ENCODE measurements around the gene SNX1.

SNX1 gene

DNA sequence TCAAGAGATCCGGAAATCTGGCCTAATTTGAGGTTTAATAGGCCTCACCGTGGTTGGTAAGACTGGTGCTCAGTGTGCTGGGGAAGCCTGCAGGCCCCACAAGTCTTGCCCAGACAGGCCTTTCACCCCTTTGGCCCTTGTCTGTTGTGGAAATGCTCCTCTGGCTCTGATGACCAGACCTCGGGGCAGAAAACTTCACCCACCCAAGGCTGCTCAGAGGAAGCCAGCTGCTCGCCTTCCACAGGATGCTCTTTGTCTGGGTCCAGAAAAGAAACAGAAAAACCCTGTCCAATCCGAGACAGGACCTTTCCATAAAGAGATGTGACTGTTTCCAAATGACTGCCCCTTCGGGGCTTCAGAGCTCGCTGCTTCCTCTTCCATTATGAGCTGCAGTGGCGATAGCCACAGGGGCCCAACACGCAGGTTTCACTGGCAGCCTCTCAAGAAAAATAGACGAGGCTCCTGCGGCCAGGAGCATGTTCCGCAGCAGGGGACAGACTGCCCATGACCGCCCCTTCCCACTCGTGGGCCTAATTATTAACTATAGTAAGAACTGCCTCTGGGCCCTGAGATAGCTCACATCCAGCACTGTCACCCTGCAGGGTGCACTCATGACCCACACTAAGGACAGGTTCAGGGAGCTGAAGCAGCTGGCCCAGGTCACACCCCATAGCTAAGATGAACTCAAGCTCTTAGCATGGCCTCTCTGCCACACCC is 48.9 kb downstream of the SNX1 start:
- no peak overlapping the region for H3K4me3 ChIP-seq (ENCODE audit: low read depth, low read length)
- no peak for TF ChIP-seq CTCF (IDR thresholded peaks at IDR 0.05; ENCODE audit: low read depth, low read length)

DNA sequence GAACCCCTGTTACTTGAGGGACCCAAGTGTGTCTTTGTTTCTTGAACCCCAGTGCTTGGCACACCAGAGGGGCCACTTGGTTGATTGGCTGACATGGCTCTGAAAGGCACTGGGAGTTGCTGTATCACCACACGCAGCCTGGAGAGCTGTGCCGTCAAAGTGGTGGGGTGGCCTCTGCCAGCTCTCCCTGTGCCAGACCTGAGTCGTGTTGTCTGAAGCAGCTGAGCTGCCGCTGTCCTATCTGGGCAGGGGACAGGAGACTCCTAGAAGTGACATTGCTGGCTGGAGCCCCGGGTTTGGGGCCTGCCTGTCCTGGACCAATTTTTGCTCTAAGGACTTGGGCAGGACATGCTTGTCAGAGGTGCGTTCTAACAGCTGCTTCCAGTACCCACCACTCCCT is 50.3 kb downstream of the SNX1 start:
- H3K4me3 ChIP-seq (ENCODE audit: low read depth, low read length), result no peak overlapping the region
- no peak for TF ChIP-seq CTCF (IDR thresholded peaks at IDR 0.05; ENCODE audit: low read depth, low read length)

DNA sequence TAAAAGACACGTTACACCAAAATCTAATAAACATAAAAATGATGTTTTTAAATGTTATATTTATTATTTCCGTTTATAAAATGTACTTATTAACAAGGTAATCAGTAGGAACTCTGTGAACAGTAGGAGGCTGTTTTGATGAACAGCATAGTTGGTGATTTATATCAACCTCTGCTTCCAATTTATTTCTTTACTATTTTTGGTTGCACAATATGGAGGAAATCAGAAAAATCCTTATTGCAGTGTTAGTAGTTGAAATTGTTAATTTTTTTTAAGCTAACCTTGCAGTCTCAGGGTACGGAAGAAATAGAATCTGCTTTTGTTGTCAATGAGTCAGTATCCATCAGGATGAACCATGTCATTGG is 50.7 kb downstream of the SNX1 start:
- no peak overlapping the region for H3K4me3 ChIP-seq (ENCODE audit: low read depth, low read length)

DNA sequence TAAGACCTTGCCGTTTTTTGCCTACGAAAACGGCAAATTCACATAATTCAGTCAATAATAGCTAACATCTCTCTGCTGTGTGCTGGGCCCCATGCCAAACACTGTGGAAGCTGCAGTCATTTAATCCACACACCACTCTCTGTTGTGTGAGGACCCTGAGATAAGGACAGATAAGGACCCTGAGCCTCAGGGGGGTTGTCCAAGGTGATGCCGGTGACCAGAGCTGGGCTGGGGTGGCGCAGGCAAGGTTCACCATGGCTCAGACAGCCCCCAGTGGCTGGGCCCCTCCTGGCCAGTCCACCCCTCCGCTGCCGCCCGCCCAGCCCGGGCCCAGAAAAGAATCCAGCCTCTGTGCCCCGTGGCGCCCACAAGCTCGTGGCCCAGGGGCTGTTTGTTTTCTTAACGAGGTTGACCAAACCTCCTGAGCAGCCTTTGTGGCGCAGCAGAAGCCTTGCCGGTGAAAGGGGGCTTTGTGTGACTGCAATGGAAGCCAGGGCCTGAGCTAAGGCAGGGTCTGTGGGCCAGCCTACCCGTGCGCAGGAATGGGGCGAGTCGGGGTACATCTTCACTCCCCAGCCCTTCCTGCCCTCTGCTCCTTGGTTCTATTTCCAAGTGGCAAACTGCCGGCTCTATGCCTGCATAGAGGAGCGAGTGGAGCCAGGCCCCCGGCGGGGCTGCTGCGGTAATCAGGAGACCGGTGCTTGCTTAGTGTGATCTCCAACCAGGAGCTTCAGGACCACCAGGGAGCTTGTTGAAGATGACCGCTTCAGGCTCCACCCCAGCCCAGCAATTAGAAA is 51.3 kb downstream of the SNX1 start:
- TF ChIP-seq CTCF (IDR thresholded peaks at IDR 0.05; ENCODE audit: low read depth, low read length), result no peak
- H3K4me3 ChIP-seq (ENCODE audit: low read depth, low read length), result no peak overlapping the region

More for the DNA sequence above, 50.7 kb downstream of the SNX1 start:
- no peak for TF ChIP-seq CTCF (IDR thresholded peaks at IDR 0.05; ENCODE audit: low read depth, low read length)

GRCh38 chr15:64148168-64148567 is 52.4 kb downstream of the SNX1 start:
- TF ChIP-seq CTCF (IDR thresholded peaks at IDR 0.05; ENCODE audit: low read depth, low read length), result no peak
- no peak overlapping the region for H3K4me3 ChIP-seq (ENCODE audit: low read depth, low read length)

DNA sequence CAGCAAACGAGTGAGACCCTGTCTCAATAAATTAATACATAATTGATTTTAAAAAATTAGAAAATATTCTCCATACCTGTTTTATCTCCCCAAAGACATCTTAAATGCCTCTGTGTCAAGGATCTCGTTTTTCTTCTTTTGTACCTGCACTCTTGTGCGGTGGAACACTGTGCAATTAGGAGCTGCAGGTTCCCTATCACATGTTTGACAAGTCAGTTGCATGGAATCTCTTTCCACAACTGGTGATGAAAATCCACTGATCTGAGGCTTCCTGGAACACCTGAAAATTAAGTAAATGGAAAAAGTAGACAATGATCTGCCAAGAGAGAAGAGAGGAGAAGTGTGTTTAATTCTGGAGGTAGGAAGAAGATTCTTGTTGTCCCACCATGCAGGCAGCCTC is 52.8 kb downstream of the SNX1 start:
- TF ChIP-seq CTCF (IDR thresholded peaks at IDR 0.05; ENCODE audit: low read depth, low read length), result no peak
- no peak overlapping the region for H3K4me3 ChIP-seq (ENCODE audit: low read depth, low read length)

GRCh38 chr15:64149424-64149823 is 53.6 kb downstream of the SNX1 start:
- H3K4me3 ChIP-seq (ENCODE audit: low read depth, low read length), result no peak overlapping the region
- TF ChIP-seq CTCF (IDR thresholded peaks at IDR 0.05; ENCODE audit: low read depth, low read length), result no peak

Measured in WI38 (cell line).